ENCODE measurements around the gene WFDC10A.
"Not testable (repeated sequence)": the region's sequence is repeated elsewhere in the genome, so short reads cannot be mapped to it uniquely, and the experiment has no call there.

WFDC10A gene

GRCh38 chr20:45636513-45636912 lies 7.0 kb downstream of the WFDC10A start:
- no peak overlapping the region for H3K9ac ChIP-seq (ENCODE audit: insufficient read length)
- no peak for TF ChIP-seq EZH2 (IDR thresholded peaks at IDR 0.05)
- TF ChIP-seq POLR2AphosphoS5 (IDR thresholded peaks at IDR 0.05; ENCODE audit: borderline replicate concordance, low read depth, low read length), result no peak
- TF ChIP-seq FOXP2 (optimal IDR thresholded peaks at IDR 0.05; ENCODE audit: control extremely low read depth, extremely low read length, insufficient read depth), result no peak
- H3K27ac ChIP-seq, result no peak overlapping the region
- H3K9me3 ChIP-seq (ENCODE audit: low read depth, low read length), result no peaks in the 10 kb centered on the region
- H3K4me3 ChIP-seq, result no peak overlapping the region
- DNase-seq (ENCODE audit: low read depth, low spot score), result no peak
- H3K36me3 ChIP-seq (ENCODE audit: insufficient read depth, low read length), result no peaks in the 10 kb centered on the region

GRCh38 chr20:45639687-45640086 lies 10.1 kb downstream of the WFDC10A start:
- no peak for DNase-seq (ENCODE audit: low read depth, low spot score)
- Histone ChIP-seq H3K36me3 (ENCODE audit: insufficient read depth, low read length) (no peaks in the 10 kb centered on the region), H3K27ac (no peak overlapping the region), H3K9ac (ENCODE audit: insufficient read length) (no peak overlapping the region), H3K9me3 (ENCODE audit: low read depth, low read length) (no peaks in the 10 kb centered on the region), H3K4me3 (no peak overlapping the region)
- TF ChIP-seq EZH2 (IDR thresholded peaks at IDR 0.05), result no peak
- TF ChIP-seq FOXP2 (optimal IDR thresholded peaks at IDR 0.05; ENCODE audit: control extremely low read depth, extremely low read length, insufficient read depth), result no peak
- no peak for TF ChIP-seq POLR2AphosphoS5 (IDR thresholded peaks at IDR 0.05; ENCODE audit: borderline replicate concordance, low read depth, low read length)

GRCh38 chr20:45641076-45641475 lies 11.5 kb downstream of the WFDC10A start:
- not testable (repeated sequence) for H3K4me3 ChIP-seq; H3K27ac ChIP-seq; H3K9ac ChIP-seq (ENCODE audit: insufficient read length); H3K9me3 ChIP-seq (ENCODE audit: low read depth, low read length); DNase-seq (ENCODE audit: low read depth, low spot score); H3K36me3 ChIP-seq (ENCODE audit: insufficient read depth, low read length)

GRCh38 chr20:45645869-45646268 lies 16.3 kb downstream of the WFDC10A start:
- H3K4me3 ChIP-seq; H3K27ac ChIP-seq; H3K9me3 ChIP-seq (ENCODE audit: low read depth, low read length); H3K9ac ChIP-seq (ENCODE audit: insufficient read length); DNase-seq (ENCODE audit: low read depth, low spot score); H3K36me3 ChIP-seq (ENCODE audit: insufficient read depth, low read length): not testable (repeated sequence)

DNA sequence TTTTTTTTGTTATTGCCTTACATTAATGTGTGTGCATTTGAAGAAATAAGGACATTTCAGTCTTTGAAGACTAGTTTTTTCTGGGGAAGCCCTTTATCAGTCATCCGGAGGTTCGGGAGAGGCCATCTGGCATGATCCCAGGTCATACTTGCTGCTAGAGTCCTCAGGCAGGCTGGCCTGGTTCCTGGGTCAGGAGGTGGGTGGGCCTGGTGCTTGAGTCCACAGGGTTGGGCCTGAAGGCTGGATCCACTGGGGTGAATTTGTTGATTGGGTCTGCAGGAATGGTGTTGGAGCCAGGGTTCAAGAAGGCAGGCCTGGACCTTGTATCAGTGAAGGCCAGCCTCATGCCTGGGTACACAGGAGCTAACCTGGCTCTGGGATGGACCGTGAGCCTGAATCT lies 17.3 kb downstream of the WFDC10A start:
- DNase-seq (ENCODE audit: low read depth, low spot score), result no peak
- TF ChIP-seq FOXP2 (optimal IDR thresholded peaks at IDR 0.05; ENCODE audit: control extremely low read depth, extremely low read length, insufficient read depth) (no peak), EZH2 (IDR thresholded peaks at IDR 0.05) (no peak), POLR2AphosphoS5 (IDR thresholded peaks at IDR 0.05; ENCODE audit: borderline replicate concordance, low read depth, low read length) (no peak)

DNA sequence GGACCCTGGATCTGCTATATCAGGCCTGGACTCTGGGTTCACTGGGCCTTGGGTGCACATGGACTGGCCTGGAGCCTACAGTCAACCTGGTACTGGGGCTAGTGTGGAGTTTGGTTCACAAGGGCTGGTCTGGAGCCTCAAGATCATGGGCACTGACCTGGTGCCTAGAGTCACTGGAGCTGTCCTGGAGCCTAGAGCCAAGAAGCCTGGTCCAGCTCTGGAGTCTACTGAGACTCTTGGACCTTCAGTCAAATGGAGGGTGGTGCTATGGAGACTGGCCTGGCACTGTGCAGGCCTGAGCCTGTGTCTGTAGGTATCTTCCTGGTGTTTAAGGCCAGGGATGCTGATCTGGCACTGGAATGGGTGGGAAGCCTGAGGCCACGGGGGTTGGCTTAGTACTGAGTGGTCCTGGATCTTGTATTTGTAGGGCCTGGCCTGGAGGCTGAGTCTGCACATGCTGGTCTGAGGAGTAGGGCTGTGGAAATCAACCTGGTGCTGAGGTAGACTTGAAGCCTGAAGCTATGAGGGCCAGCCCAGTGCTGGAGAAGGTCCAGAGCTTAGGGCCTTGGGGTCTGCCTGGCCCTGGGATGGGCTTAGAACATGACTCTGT lies 18.0 kb downstream of the WFDC10A start:
- no peaks in the 10 kb centered on the region for H3K36me3 ChIP-seq (ENCODE audit: insufficient read depth, low read length)
- no peaks in the 10 kb centered on the region for H3K9me3 ChIP-seq (ENCODE audit: low read depth, low read length)
- TF ChIP-seq EZH2 (IDR thresholded peaks at IDR 0.05), result no peak
- no peak for TF ChIP-seq FOXP2 (optimal IDR thresholded peaks at IDR 0.05; ENCODE audit: control extremely low read depth, extremely low read length, insufficient read depth)
- no peak overlapping the region for H3K4me3 ChIP-seq
- no peak overlapping the region for H3K9ac ChIP-seq (ENCODE audit: insufficient read length)
- no peak overlapping the region for H3K27ac ChIP-seq
- no peak for DNase-seq (ENCODE audit: low read depth, low spot score)

More for the DNA sequence above, 17.3 kb downstream of the WFDC10A start:
- H3K27ac ChIP-seq, result no peak overlapping the region
- no peaks in the 10 kb centered on the region for H3K36me3 ChIP-seq (ENCODE audit: insufficient read depth, low read length)
- no peak overlapping the region for H3K9ac ChIP-seq (ENCODE audit: insufficient read length)
- no peaks in the 10 kb centered on the region for H3K9me3 ChIP-seq (ENCODE audit: low read depth, low read length)
- no peak overlapping the region for H3K4me3 ChIP-seq

- DNase-seq (ENCODE audit: low read depth, low spot score), result no peak
These were observed 19.8 kb downstream of the WFDC10A start for GRCh38 chr20:45649312-45649863.

GRCh38 chr20:45651726-45652125 lies 22.2 kb downstream of the WFDC10A start:
- not testable (repeated sequence) for DNase-seq (ENCODE audit: low read depth, low spot score); H3K9ac ChIP-seq (ENCODE audit: insufficient read length)

More at GRCh38 chr20:45649312-45649863, 19.8 kb downstream of the WFDC10A start:
- no peak overlapping the region for H3K27ac ChIP-seq
- H3K36me3 ChIP-seq (ENCODE audit: insufficient read depth, low read length), result no peaks in the 10 kb centered on the region
- no peak overlapping the region for H3K4me3 ChIP-seq
- no peak overlapping the region for H3K9ac ChIP-seq (ENCODE audit: insufficient read length)
- TF ChIP-seq POLR2AphosphoS5 (IDR thresholded peaks at IDR 0.05; ENCODE audit: borderline replicate concordance, low read depth, low read length) (no peak), EZH2 (IDR thresholded peaks at IDR 0.05) (no peak), FOXP2 (optimal IDR thresholded peaks at IDR 0.05; ENCODE audit: control extremely low read depth, extremely low read length, insufficient read depth) (no peak)
- H3K9me3 ChIP-seq (ENCODE audit: low read depth, low read length), result no peaks in the 10 kb centered on the region

DNA sequence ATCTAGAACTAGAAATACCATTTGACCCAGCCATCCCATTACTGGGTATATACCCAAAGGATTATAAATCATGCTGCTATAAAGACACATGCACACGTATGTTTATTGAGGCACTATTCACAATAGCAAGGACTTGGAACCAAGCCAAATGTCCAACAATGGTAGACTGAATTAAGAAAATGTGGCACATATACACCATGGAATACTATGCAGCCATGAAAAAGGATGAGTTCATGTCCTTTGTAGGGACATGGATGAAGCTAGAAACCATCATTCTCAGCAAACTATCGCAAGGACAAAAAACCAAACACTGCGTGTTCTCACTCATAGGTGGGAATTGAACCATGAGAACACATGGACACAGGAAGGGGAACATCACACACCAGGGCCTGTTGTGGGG lies 27.5 kb downstream of the WFDC10A start:
- DNase-seq (ENCODE audit: low read depth, low spot score); H3K9me3 ChIP-seq (ENCODE audit: low read depth, low read length): not testable (repeated sequence)

More at GRCh38 chr20:45651726-45652125, 22.2 kb downstream of the WFDC10A start:
- not testable (repeated sequence) for H3K9me3 ChIP-seq (ENCODE audit: low read depth, low read length); H3K27ac ChIP-seq; H3K36me3 ChIP-seq (ENCODE audit: insufficient read depth, low read length); H3K4me3 ChIP-seq

More for the DNA sequence above, 27.5 kb downstream of the WFDC10A start:
- not testable (repeated sequence) for H3K4me3 ChIP-seq; H3K9ac ChIP-seq (ENCODE audit: insufficient read length); H3K36me3 ChIP-seq (ENCODE audit: insufficient read depth, low read length); H3K27ac ChIP-seq
